HG02870 (cell line): ENCODE measurements around the gene ADAMTS10.
"Not testable (repeated sequence)": the region's sequence is repeated elsewhere in the genome, so short reads cannot be mapped to it uniquely, and the experiment has no call there.

Experiments
- ATAC-seq: cut with Tn5 transposase; IDR thresholded peaks from one replicate; pipeline ENCODE4 v1.9.1; 2021; ENCODE audit warnings: mild to moderate bottlenecking, moderate library complexity; ENCODE audit not compliant: unreplicated experiment

Gene ADAMTS10

DNA sequence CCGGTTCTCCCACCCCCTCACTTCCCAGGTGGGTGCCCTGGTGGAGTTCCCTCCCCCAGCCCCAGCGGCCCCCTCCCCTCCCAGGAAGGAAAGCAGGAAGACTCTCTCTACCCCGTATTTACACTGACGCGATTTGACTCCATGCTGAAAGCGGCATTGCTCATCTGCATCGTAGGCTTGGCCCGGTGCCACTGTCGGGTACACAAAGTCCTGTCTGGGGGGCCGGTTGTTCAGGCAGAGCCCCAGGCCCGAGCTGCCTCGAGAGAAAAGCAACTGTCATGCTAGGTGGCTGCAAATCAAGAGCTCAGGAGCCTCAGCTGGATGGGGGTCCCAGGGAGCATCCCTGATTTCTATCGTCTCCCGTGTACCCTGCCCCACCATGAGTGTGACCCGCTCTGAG is 14.9 kb downstream of the ADAMTS10 start:
- ATAC-seq = no peak

DNA sequence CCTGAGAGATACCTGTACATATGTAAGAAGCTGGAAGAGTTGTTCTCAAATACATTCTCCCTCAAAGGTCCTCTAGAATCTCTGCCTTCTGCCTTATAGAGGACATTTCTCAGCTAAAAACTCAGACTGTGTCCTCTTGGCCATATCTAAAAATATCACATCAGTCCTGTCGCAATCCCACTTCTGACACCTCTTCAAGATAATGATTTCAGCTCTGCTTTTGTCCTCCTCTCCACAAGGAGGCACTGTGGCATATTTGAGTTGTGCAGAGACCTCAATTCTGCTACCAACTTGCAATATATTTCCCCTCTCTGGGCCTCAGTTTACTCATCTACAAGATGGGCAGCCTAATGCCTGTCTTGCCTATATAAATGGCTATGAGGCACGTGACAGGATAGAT is 16.6 kb downstream of the ADAMTS10 start:
- no peak for ATAC-seq

DNA sequence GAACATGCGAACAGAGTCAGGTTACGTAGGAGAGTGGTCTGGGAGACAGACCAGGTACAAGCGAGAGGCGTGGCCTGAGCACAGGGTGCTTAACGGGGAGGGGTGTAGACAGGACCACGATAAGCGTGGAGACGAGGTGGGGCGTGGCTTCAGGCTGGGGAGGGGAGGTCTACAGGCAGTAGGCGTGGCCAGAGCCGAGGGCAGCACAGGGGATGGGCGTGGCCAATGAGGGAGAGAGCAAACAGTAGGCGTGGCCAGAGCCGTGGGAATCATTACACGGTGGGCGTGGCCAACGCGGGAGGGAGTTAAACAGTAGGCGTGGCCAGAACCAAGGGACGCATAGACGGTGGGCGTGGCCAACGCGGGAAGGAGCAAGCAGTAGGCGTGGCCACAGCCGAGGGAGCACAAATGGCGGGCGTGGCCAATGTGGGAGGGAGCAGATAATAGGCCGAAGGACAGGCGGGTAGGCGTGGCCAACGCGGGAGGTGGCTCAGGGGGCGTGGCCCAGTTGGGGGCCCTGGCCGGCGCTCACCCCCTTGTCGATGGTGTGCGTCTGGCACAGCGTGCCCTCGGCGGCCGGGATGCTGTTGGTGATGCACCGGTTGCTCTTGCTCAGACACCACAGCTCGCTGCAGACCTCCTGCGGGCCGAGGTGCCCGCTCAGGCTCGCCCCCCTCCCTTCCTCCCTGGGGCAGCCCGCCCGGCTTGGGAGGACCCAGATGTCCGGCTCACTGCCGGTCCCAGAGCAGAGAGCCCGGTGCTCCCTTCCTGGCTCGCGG is 18.1 kb downstream of the ADAMTS10 start:
- ATAC-seq = no peak

DNA sequence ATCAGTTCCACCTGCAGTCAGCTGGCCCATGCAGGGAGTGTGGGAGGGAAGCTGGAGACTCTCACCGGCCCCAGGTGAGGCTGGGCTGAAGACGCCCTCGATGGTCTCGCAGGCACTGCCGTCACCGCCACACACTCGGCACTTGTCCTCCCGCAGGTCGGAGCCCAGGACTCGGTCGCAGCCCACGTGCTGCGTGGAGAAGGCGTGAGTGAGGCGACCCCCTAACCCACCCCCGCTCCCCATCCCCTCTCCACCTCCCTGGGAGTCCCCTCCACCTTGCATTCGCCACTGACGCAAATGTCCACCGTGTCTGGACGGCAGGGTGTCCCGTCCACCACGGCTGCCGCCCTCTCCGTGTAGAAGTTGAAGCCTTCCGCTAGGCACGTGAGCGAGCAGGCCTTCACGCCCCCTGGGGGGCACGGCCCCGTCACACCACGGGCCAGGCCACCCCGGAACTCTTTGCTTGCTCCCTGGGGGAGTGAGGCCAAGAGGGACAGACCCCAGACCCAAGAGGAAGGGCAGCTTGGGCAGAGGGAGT is 21.3 kb downstream of the ADAMTS10 start:
- no peak for ATAC-seq

DNA sequence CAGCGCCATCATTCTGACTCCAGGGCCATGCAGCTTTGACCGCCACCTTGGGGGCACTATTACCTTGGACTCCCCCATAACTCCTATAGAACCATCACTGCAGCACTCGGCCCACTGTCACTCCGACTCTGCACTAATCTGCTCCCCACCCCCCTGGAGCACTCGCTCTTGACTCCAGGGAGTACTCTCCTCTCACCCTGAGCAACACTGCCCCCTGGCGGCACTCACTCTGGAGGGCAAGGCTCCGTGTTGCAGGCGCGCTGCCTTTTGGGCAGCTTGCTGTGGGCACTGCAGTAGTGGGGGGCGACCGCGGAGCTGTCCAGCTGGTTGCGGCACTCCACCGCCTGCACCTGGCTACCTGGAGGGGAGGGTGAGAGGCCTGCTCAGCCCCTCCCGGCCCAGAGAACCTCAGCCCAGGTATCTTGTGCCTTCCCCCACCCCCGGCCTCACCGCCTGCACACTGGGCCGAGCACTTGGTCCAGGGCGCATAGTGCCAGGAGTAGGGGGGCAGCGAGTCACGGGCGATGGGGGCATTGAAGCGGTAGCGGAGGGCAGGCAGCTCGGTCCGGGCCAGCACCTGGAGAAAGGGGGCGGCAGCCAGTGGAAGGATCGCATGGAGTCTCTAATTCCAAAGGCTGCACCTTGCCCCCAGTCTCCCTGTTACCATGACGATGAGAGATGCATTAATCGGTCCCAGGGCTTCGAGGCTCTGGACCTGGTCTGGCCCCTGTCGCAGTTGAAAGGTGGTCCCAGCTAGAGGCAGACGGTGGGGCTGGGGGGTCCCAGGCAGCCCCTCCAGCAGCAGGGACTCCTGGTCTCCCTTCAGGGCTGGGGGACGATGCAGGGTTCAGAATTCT is 24.4 kb downstream of the ADAMTS10 start:
- no peak for ATAC-seq

DNA sequence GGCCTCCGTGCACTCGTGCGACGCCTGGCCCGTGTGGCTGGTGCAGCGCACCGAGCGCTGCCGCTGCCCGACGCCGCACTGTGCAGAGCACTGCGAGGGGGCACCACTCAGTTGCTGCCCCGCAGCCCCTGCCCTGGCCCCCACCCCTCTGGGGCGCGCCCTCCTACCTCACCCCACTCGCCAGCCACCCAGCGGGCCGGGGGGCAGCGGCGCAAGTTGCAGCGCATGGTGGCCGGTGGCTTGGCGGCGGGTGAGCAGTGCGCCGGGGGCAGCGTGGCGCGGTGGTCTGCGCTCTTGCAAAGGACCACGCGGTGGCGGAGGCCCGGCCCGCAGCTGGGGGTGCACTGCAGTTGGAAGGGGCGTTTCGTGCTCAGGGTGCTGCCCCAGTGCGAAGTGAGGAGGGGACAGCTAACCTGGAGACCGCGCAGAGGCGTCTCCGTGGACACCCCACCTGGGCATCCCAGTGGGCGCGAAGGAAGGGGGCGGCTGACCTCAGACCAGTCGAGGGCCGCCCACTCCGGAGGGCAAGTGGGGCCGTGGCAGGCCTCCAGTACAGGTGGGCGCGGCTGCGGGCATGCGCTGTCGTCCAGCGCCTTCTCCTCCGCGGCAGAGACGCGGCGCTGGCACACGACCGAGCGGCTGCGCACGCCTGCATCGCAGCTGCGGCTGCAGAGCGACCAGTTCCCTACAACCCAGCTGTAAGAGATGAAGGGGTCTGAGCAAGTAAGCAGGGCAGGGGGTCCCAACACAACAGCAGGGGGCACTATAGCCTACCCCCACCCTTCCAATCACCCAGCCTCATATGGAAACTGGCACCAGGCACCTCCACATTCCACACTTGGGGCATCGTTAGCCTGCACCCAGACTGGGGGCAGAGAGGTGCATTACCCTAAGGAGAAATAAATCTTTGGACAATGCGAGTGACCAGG is 25.3 kb downstream of the ADAMTS10 start:
- no peak for ATAC-seq

DNA sequence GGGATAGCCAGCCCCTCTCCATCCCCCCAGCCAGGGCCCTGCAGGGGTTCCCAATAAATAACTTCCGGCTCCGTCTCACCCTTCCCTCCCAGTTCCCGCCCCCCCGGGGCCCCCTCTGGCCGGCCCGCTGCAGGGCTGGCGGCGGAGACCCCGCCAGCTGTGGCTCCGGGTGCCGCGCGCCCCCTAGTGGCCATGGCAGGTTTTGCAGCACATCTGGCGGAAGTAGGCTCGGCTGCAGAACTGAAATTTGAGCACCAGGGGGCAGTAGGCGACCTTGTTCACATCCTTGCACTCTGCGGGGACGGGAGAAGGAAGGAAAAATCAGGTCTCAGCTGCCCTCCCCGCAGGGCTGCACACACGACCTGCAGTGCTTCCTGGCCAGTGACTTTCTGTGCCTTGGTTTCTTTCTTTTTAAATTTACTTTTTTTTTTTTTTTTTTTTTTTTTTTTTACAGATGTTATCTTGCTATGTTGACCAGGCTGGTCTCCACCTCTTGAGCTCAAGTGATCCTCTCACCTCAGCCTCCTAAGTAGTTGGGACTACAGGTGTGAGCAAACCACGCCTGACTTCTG is 29.7 kb downstream of the ADAMTS10 start:
- no peak for ATAC-seq

DNA sequence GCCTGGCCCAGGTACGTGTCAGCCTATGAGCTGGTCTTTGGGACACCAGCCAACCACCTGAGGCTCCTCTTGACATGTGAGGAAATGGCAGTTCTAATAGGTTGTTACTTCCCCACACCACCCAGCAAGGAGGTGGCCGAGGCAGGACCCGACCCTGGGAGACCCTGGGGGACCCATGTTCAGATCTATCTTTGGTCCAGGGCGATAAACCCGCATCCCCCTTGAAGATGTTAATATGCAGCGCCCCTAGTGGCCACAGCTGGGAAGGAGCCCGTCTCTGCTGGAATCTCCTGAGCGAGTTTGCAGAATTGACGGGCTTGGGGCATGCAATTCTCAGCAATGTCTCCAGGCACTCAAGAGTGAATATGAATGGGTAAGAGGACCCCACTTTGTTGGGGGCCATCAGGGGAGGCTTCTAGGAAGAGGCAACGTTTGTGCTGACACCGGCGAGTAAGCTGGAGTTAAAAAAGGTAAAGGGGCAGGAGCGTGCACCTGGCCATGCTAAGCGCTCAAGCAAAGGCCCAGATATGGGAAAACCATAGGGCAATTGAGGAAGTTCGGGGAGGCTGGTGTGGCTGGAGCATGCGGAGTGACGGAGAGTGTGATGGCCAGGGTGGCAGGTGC is 31.8 kb downstream of the ADAMTS10 start:
- ATAC-seq = no peak

DNA sequence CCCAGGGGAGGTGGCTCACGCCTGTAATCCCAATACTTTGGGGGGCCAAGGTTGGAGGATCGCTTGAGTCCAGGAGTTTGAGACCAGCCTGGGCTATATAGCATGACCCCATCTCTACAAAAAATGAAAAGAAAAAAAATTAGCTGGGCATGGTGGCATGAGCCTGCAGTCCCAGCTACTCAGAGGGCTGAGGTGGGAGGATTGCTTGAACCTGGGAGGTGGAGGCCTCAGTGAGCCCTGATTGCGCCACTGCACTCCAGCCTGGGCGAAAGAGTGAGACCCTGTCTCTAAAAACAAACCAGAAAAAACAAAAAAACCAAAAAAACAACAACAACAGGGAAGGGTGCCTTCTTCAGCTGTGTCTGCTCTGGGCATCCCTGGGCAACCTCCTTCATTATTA is 32.8 kb downstream of the ADAMTS10 start:
- no peak for ATAC-seq

DNA sequence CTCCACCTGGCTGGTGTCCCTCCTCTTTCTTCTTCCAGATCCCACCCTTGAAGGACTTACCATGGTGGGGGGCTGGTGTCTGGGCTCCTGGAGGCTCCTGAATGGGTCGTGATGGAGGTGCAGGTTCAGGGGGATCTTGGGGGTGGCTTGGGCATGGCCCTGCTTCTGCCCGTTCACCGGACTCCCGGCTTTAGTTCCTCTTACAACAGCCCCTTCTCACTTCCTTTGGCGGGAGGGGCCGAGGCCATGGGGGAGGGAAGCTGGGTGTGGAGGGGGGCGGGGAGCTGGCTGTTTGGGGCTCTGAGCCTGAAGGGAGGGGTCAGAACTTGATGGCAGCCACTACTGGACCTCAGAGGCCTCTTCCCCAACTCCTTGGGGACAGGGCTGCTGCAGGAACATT is 33.3 kb downstream of the ADAMTS10 start, which contains the start of gene MYO1F:
Gene MYO1F (minus strand): TSS at position 196 of the 400 bp plus-strand sequence. CDS start 133 bp downstream, at position 63.
- ATAC-seq = no peak

DNA sequence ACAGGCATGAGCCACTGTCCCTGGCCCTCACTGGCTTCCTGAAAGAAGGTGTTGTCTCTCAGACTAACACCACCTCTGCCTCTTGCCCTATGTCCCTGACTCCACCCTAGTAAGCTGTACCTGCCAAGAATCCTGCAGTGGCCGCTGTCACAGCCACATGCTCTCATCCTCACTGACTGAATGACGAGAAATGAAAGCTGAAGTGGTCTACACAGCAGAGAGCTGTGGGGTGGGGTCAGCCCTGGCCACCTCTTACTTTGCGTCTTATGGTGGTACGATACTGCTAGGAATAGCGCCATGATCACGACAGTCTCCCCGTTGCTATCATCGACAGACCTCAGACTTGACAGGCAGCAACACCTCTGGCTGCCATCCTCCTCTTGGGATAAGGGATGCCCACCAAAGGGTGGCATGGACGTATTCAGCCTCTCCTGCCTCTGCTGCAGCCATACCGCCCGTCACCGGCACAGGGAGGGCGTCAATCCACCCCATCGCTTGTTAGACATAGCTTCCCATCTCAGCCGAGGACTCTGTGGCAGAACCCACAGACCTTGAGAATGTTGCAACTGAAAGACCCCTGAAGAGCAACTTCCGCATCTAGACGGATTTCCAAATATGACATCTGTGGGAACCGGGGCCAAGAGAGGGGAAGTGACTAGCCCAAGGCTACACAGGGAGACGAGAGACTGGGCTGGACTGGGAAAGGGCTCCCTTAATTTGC is 34.1 kb downstream of the ADAMTS10 start:
- ATAC-seq = no peak

DNA sequence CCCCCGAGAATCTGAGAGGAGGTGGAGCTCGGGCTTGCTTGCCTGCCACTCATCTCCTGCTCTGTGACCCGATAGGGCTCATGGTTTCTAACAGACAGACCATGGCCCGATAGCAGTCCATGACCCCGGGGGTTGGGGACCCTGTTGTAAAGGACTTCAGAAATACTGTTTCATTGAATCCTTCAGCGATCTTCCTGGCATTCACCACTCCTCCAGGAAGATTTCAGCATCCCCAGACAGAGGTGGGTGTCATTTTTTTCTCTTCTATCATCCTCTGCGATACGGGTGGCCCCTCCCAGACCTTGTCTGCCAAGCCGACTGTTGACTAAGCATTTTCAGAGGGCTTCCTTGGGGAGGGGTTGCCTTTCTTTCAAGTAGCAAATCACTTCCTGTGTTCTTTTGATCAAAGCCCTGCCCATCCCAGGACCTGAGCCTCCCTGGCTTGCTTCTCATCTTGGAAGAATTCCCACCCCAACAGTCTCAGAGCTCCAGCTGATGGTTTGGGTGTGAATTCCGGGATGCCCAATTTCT is 35.0 kb downstream of the ADAMTS10 start:
- ATAC-seq = no peak

DNA sequence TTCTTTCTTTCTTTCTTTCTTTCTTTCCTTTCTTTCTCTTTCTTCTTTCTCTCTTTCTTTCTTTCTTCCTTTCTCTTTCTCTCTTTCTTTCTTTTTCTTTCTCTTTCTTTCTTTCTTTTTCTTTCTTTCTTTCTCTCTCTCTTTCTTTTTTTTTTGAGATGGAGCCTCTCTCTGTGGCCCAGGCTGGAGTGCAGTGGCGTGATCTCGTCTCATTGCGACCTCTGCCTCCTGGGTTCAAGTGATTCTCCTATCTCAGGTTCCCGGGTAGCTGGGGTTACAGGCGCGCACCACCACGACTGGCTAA is 35.9 kb downstream of the ADAMTS10 start:
- not testable (repeated sequence) for ATAC-seq

DNA sequence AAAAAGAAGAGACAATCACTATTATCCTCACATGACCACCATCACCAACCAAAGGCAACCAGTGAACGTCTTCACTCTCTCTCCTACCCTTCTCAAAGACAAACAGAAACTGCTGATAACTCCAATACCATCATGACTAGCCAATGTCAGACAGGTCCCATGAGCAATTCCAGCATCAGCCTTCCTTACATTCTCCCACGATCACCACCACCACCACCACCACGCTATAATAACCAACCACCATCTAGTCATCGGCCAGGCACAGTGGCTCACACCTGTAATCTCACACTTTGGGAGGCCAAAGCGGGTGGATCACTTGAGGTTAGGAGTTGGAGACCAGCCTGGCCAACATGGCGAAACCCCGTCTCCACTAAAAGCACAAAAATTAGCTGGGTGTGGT is 37.2 kb downstream of the ADAMTS10 start:
- no peak for ATAC-seq

DNA sequence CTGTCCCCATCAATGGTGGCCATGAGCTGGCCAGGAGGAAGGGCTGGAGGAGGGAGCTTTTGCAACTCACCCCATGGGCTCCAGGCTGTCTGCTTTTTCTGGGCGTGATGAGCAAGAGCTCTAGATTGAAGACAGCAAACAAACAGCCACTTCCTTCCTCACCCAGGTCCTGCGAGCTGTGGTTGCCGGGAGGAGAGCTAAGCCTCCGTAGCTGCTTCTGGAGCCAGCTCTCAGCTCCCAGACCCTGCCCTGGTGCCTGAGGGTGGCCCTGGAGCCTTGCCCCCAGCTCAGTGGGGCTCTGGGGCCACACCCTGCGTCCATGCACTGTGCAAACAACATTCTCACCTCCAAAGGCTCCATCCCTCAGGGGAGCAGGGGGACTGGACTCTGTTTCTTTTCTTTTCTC is 39.5 kb downstream of the ADAMTS10 start:
- ATAC-seq = no peak

DNA sequence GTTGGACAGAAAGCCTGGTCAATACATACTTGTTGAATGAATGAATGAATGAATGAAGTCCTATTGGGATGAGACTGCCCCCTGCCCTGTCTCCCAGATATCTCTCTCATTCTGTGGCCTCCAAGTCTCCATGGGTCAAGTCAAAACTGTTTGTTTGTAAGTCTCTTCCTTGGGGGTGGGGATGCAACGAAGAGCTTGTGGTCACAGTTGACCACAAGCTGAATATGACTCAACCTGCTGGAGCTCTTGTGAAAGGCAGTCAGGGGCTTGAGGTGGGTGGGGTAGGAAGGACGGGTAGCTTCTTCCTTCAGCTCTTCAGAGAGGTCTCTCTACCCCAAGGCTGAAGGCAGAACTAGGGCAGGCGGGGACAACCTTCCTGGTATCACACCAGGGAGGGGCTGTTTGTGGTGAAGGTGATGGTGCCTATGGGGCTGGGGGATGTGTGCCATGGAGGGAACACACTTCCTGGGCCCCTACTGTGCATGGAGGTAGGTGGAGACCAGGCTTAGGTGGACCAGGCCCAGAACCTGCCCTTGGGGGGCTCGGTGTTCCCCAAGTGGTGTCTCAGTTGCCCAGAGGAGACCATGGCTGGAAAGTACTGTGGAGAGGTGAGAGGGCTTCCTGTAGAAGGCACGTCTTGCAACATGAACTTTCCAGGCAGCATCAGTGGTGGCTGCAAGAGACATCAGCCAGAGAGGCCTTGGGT is 41.3 kb downstream of the ADAMTS10 start:
- ATAC-seq = peak; percentile 80

DNA sequence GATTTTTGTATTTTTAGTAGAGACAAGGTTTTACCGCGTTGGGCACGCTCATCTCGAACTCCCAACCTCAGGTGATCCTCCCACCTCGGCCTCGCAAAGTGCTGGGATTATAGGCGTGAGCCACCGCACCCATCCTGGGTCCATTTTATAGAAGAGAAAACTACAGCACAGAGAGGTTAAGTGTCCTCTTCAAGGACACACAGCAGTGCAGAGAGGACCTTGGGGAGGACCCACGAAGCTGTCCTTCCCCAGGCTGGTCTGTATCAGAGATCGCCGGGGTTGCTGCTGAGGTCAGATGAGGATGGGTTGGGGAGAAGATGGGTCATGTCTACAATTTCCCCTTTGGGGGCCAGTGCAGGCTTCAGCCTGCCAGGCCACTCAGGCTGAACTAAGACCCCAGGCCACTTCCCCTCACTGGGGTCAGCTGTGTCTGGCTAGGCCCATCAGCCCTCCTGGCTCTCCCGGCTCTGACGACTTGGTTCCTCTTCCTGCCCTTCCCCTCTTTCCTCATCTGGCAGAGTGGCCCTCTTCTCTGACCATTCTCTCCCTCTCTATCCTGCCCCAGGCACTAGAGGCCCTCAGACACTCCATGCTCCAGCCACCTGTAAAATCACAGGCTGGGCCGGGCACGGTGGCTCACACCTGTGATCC is 42.9 kb downstream of the ADAMTS10 start:
- no peak for ATAC-seq

DNA sequence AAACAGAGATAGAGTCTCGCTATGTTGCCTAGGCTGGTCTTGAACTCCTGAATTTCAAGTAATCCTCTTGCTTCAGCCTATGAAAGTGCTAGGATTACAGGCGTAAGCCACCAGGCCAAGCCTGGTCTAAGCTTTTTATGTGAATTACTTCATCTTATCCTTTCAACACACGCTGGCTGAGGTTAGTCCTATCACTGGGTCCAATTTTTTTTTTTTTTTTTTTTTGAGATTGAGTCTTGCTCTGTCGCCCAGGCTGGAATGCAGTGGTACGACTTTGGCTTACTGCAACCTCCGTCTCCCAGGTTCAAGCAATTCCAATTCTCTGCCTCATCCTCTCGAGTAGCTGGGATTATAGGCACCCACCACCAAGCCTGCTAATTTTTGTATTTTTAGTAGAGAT is 43.7 kb downstream of the ADAMTS10 start:
- ATAC-seq = no peak
